HG03139 (cell line): ENCODE measurements around the gene GLYATL3.
"Not testable (repeated sequence)": the region's sequence is repeated elsewhere in the genome, so short reads cannot be mapped to it uniquely, and the experiment has no call there.

Source experiments
- ATAC-seq: cut with Tn5 transposase; IDR thresholded peaks from one replicate; pipeline ENCODE4 v1.9.1; 2021; ENCODE audit not compliant: unreplicated experiment

The GLYATL3 gene

GRCh38 chr6:49499623-49500022 is at the start of gene GLYATL3:
TSS of gene GLYATL3 (plus strand) at chr6:49499923. CDS start at chr6:49511991, 12,068 bp downstream.
- ATAC-seq = no peak

GRCh38 chr6:49453221-49453620 is 46.5 kb upstream of the GLYATL3 start:
- no peak for ATAC-seq

- no peak for ATAC-seq
Observed at GRCh38 chr6:49454787-49455709, 44.7 kb upstream of the GLYATL3 start.

- ATAC-seq = no peak
Observed at GRCh38 chr6:49457771-49458170, 42.0 kb upstream of the GLYATL3 start.

GRCh38 chr6:49462071-49462470 is 37.7 kb upstream of the GLYATL3 start:
- no peak for ATAC-seq

GRCh38 chr6:49462599-49462926 is 37.2 kb upstream of the GLYATL3 start:
- ATAC-seq = no peak

GRCh38 chr6:49462927-49463611 is 36.7 kb upstream of the GLYATL3 start, which contains the start of the genes CENPQ and MMUT:
TSS of gene CENPQ (plus strand) at chr6:49463370. CDS start at chr6:49470177, 6,807 bp downstream.
TSS of gene MMUT (minus strand) at chr6:49463253. CDS start at chr6:49459466, 3,787 bp downstream.
- ATAC-seq = peak; percentile 99

- ATAC-seq = no peak
Observed at GRCh38 chr6:49463612-49463967, 36.1 kb upstream of the GLYATL3 start.

- ATAC-seq = no peak
Observed at GRCh38 chr6:49464691-49465090, 35.0 kb upstream of the GLYATL3 start.

- ATAC-seq = no peak
Observed at GRCh38 chr6:49468042-49468441, 31.7 kb upstream of the GLYATL3 start.

- ATAC-seq = not testable (repeated sequence)
Observed at GRCh38 chr6:49476564-49476963, 23.2 kb upstream of the GLYATL3 start.

GRCh38 chr6:49479308-49479970 is 20.3 kb upstream of the GLYATL3 start:
- no peak for ATAC-seq

- ATAC-seq = not testable (repeated sequence)
Observed at GRCh38 chr6:49481846-49482245, 17.9 kb upstream of the GLYATL3 start.

GRCh38 chr6:49483380-49483779 is 16.3 kb upstream of the GLYATL3 start:
- not testable (repeated sequence) for ATAC-seq

- no peak for ATAC-seq
Observed at GRCh38 chr6:49490633-49491032, 9.1 kb upstream of the GLYATL3 start.

- no peak for ATAC-seq
Observed at GRCh38 chr6:49497304-49497703, 2.4 kb upstream of the GLYATL3 start.

GRCh38 chr6:49499126-49499525 is 597 bp upstream of the GLYATL3 start:
- ATAC-seq = no peak

- no peak for ATAC-seq
Observed at GRCh38 chr6:49504666-49505065, 4.9 kb downstream of the GLYATL3 start.

GRCh38 chr6:49506569-49507111 is 6.9 kb downstream of the GLYATL3 start:
- no peak for ATAC-seq

GRCh38 chr6:49509342-49509741 is 9.6 kb downstream of the GLYATL3 start:
- ATAC-seq = no peak
